Fibroblast of the aortic adventitia (primary cell): Measurements from ENCODE around the gene MAMSTR. TPM values are rescaled to one million over a fixed set of nuclear protein-coding genes. Genes with fewer than 3 reads are reported as not detected.

Experiments
- DNase-seq: peaks from one replicate; pipeline ENCODE4 v3.0.0-alpha.2; 2010; ENCODE audit warnings: low read depth
- H3K4me3 ChIP-seq: 2 replicates; pipeline ENCODE4 v1.5.1; 2011; ENCODE audit warnings: low read depth, mild to moderate bottlenecking, control low read depth, low read length, moderate library complexity
- CTCF ChIP-seq: IDR thresholded peaks from 2 replicates; pipeline ENCODE4 v1.5.1; 2011; ENCODE audit warnings: mild to moderate bottlenecking, low read length, control low read depth, inconsistent platforms; ENCODE audit not compliant: insufficient read depth
- total RNA-seq: library from RNA; depleted of rRNA; stranded (reverse); fragments of >200 nt; gene quantifications from 2 replicates; pipeline ENCODE4 v1.2.3, GENCODE V29; 2012; ENCODE audit warnings: low replicate concordance

Gene MAMSTR
- total RNA-seq, 1 donor, result 8.0 TPM

GRCh38 chr19:48716562-48717291 lies 2.8 kb downstream of the MAMSTR start:
- H3K4me3 ChIP-seq, result peak overlapping the region; percentile 64
- TF ChIP-seq CTCF, result no peak
- DNase-seq, result peak; percentile 76

GRCh38 chr19:48715681-48716171 lies 3.8 kb downstream of the MAMSTR start:
- no peak for TF ChIP-seq CTCF
- peak overlapping the region; percentile 69 for H3K4me3 ChIP-seq
- peak; percentile 60 for DNase-seq

GRCh38 chr19:48714759-48715675 lies 4.5 kb downstream of the MAMSTR start:
- DNase-seq, result no peak
- TF ChIP-seq CTCF, result no peak
- H3K4me3 ChIP-seq, result peak overlapping the region; percentile 69

- peak overlapping the region; percentile 81 for H3K4me3 ChIP-seq
- TF ChIP-seq CTCF, result no peak
- peak; percentile 99 for DNase-seq
Measured at GRCh38 chr19:48713864-48714755, 5.4 kb downstream of the MAMSTR start.

GRCh38 chr19:48713041-48713863 lies 6.3 kb downstream of the MAMSTR start:
- peak overlapping the region; percentile 81 for H3K4me3 ChIP-seq
- no peak for DNase-seq
- TF ChIP-seq CTCF, result peak; percentile 42
